Measurements from ENCODE around the gene MMP20.

- TF ChIP-seq EP300 (IDR thresholded peaks at IDR 0.05; ENCODE audit: borderline replicate concordance) (no peak), NFIC (IDR thresholded peaks at IDR 0.05) (no peak), YY1 (IDR thresholded peaks at IDR 0.05; ENCODE audit: low read depth) (no peak), CREB1 (IDR thresholded peaks at IDR 0.05; ENCODE audit: low read depth) (no peak), FOXM1 (IDR thresholded peaks at IDR 0.05; ENCODE audit: borderline replicate concordance, low read depth) (no peak)
Observed at GRCh38 chr11:102592131-102592530, 33.0 kb downstream of the MMP20 start.
